Left lung (tissue), 10 donors: Measurements from ENCODE around the gene ZBTB7B. TPM values are rescaled to one million over a fixed set of nuclear protein-coding genes. Genes with fewer than 3 reads are reported as not detected.

Experiments used
- ATAC-seq: fragments of 200-7000 bp; cut with Tn5 transposase; one replicate; pipeline ENCODE4 v1.9.1; 2020; ENCODE audit warnings: moderate library complexity
- DNase-seq, 4 donors: peaks; one replicate each; pipeline ENCODE4 v3.0.0-alpha.2; 2013 to 2020
- H3K27ac ChIP-seq, 2 donors: fragments of 200-600 bp; sonication (generic) in 1 of 2; one replicate each; pipeline versions ENCODE4 v1.5.0 to v1.8.0; 2020 to 2021
- H3K27me3 ChIP-seq, 2 donors: fragments of 200-600 bp; sonication (generic) in 1 of 2; one replicate each; pipeline versions ENCODE4 v1.5.0 to v1.8.0; 2020 to 2021
- H3K36me3 ChIP-seq, 2 donors: fragments of 200-600 bp; sonication (generic) in 1 of 2; one replicate each; pipeline versions ENCODE4 v1.5.0 to v1.8.0; 2020 to 2021
- H3K4me1 ChIP-seq, 2 donors: fragments of 200-600 bp; one replicate each; pipeline ENCODE4 v1.8.0; 2021
- H3K4me3 ChIP-seq, 2 donors: fragments of 200-600 bp; sonication (generic) in 1 of 2; one replicate each; pipeline versions ENCODE4 v1.5.0 to v1.8.0; 2020 to 2021; ENCODE audit warnings: mild to moderate bottlenecking in 1 of 2
- H3K9me3 ChIP-seq, 2 donors: fragments of 200-600 bp; sonication (generic) in 1 of 2; one replicate each; pipeline versions ENCODE4 v1.5.0 to v1.8.0; 2020 to 2021
- intact Hi-C, 2 donors: fragments of 100-400 bp; cut with DNase I; formaldehyde crosslinking; loops; one replicate each; pipeline versions ENCODE4 v1.11.2 to v1.14.2; 2022
- polyA plus RNA-seq, 6 donors: library from polyadenylated mRNA; unstranded; fragments of 120-200 nt; gene quantifications; one replicate each; pipeline ENCODE4 v1.2.1, GENCODE V29; 2013; ENCODE audit not compliant: insufficient read length in 6 of 6
- total RNA-seq, 2 donors: library from RNA; stranded (reverse); fragmentation: NEBNext Ultra II Directional; extraction: Animal tissue kit (Norgen Biotek cat#: 25700); gene quantifications; one replicate each; pipeline ENCODE4 v1.2.1, GENCODE V29; 2021
- TF ChIP-seq, protein P1 (sequence below), 2 donors: fragments of 200-600 bp; sonication (generic) in 1 of 2; IDR thresholded peaks; one replicate each; pipeline versions ENCODE4 v1.5.0 to v1.8.0; 2021; ENCODE audit warnings: antibody characterized with exemption in 2 of 2
- donor health status: DM: no; HTN: yes; CAD: no.
- donor health status: DM: no; HTN: no; CAD: no.

The ZBTB7B gene
- total and polyA plus RNA-seq, 8 donors, result 14.4 to 104 (median 19.0) TPM

DNA sequence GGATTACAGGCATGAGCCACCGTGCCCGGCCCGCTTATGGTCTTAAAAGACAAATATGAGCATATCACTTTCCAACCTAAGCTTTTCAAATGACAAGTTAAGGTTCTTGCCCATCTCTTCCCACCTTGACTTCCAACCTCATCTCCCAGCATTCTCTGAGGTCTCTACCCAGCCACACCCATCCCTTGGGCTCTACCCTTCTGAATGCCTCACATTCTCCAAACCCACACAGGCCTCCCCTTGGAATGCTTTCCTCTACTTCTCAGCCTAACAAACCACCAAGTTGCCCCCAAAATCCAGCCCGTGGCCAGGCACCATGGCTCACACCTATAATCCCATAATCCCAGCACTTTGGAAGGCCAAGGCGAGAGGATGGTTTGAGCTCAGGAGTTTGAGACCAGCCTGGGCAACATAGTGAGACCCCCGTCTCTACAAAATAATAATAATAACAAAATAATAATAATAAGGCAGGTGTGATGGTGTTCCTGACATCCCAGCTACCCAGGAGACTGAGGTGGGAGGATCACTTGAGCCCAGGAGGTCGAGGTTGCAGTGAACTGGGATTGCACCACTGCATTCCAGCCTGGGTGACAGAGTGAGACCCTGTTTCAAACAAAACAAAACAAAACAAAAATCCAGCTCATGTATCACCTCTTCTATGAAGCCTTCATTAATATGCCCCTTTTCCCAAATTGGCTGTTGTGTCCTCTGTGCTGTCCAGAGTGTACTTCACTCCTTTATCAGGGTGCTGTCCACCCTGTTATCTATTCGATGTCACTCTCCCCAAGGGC, 19.7 kb downstream of the ZBTB7B start:
- Histone ChIP-seq H3K36me3 (peaks cover 0 to 20% of the 10 kb centered on the region in 2 donors), H3K27me3 (no peaks in the 10 kb centered on the region), H3K9me3 (no peaks in the 10 kb centered on the region), H3K4me1 (peaks cover 12 to 22% of the 10 kb centered on the region in 2 donors), H3K4me3 (no peak overlapping the region), H3K27ac (no peak overlapping the region)
- intact Hi-C loops, result no loop called here
- TF ChIP-seq, protein P1, sequence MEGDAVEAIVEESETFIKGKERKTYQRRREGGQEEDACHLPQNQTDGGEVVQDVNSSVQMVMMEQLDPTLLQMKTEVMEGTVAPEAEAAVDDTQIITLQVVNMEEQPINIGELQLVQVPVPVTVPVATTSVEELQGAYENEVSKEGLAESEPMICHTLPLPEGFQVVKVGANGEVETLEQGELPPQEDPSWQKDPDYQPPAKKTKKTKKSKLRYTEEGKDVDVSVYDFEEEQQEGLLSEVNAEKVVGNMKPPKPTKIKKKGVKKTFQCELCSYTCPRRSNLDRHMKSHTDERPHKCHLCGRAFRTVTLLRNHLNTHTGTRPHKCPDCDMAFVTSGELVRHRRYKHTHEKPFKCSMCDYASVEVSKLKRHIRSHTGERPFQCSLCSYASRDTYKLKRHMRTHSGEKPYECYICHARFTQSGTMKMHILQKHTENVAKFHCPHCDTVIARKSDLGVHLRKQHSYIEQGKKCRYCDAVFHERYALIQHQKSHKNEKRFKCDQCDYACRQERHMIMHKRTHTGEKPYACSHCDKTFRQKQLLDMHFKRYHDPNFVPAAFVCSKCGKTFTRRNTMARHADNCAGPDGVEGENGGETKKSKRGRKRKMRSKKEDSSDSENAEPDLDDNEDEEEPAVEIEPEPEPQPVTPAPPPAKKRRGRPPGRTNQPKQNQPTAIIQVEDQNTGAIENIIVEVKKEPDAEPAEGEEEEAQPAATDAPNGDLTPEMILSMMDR (IDR thresholded peaks at IDR 0.05), result no peak
- ATAC-seq (no peak), DNase-seq (no peak)

DNA sequence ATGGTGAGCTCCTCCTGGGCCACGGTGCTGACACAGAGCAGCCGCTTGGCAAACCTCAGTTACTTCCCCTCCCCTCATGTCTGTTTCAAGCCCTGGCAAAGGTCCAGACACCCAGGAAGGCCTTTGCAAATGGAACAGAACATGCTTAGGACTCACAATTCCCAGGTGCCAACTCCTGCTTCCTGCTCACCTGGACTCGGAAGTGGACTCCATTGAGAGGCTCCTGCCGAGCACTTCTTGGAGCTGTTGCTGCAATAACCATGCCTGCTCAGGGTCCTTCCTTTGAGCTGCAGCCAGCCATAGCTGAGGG, 20.3 kb downstream of the ZBTB7B start:
- TF ChIP-seq, protein P1 (IDR thresholded peaks at IDR 0.05), result no peak
- no peak overlapping the region for H3K4me3 ChIP-seq
- peaks cover 0 to 17% of the 10 kb centered on the region in 2 donors for H3K36me3 ChIP-seq
- H3K27ac ChIP-seq, result no peak overlapping the region
- ATAC-seq (peak; percentile 57), DNase-seq (no peak)
- H3K9me3 ChIP-seq, result no peaks in the 10 kb centered on the region
- no peaks in the 10 kb centered on the region for H3K27me3 ChIP-seq
- H3K4me1 ChIP-seq, result peaks cover 8 to 17% of the 10 kb centered on the region in 2 donors
- intact Hi-C loops, result no loop called here

DNA sequence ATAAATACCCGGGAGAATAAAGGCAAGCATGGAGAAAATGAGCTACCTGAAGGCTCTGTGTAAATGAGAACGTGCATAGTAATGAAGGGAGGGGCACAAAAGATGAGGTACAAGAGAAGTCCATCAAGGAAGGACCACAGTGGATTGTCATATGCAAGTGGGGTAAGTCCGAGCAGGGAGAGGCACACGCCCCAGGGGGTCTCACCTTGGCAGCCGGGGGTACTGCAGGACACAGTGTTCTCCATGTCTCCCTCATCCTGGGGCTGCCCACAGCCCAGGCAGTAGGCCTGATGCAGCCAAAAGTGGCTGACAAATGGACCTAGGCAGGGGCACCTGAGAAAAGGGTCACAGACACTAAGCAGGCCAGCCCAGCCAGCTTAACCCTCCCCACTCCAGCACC, 21.0 kb downstream of the ZBTB7B start:
- Histone ChIP-seq H3K27ac (no peak overlapping the region), H3K9me3 (no peaks in the 10 kb centered on the region), H3K27me3 (no peaks in the 10 kb centered on the region), H3K36me3 (peaks cover 0 to 9% of the 10 kb centered on the region in 2 donors), H3K4me3 (no peak overlapping the region), H3K4me1 (peaks cover 4 to 13% of the 10 kb centered on the region in 2 donors)
- TF ChIP-seq, protein P1 (IDR thresholded peaks at IDR 0.05), result no peak
- ATAC-seq (no peak), DNase-seq (no peak)
- intact Hi-C loops, result no loop called here

DNA sequence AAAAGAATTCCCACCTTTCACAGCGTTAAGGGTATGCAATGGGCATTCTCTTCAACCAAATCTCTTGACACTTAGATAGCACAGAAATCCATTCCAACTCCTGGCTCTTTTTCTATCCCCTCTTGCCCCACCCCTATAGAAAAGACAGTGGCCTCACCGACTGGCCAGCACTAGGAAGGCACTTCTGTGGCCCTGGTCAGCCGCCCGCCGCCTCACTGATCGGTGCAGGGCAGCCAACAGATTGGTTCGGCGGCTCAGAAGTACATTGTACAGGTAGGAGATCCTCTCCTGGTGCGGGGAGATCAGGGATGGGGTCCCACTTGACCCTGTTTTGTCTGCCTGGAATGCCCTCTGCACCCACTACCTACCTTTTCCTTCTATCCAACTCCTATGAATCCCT, 21.7 kb downstream of the ZBTB7B start:
- Histone ChIP-seq H3K9me3 (no peaks in the 10 kb centered on the region), H3K27ac (no peak overlapping the region), H3K27me3 (no peaks in the 10 kb centered on the region), H3K36me3 (peaks cover 0 to 2% of the 10 kb centered on the region in 2 donors), H3K4me3 (no peak overlapping the region), H3K4me1 (peaks cover 0 to 14% of the 10 kb centered on the region in 2 donors)
- ATAC-seq (no peak), DNase-seq (peak in 1 of 4 donors; percentile 60)
- intact Hi-C loops, result no loop called here
- TF ChIP-seq, protein P1 (IDR thresholded peaks at IDR 0.05), result no peak

DNA sequence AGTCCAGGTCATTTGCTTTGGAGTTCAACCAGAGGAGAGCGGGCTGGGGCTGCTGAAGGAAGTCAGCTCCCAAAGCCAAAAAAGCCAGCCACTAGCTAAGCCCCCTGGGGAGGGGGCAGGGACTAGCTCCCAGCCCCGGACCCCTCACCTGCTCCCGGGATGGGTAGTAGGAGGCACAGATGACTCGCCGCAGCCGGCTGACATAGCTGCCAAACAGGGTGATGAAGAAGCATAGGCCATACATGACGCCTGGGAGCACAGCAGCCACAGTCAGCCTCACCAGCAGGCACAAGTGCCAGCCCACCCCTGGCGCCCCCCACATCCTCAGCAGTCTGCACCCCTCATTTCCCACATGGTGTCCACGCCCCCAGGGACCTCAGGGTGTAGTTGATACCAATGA, 23.6 kb downstream of the ZBTB7B start:
- Histone ChIP-seq H3K27me3 (no peaks in the 10 kb centered on the region), H3K9me3 (no peaks in the 10 kb centered on the region), H3K4me1 (peaks cover 0 to 14% of the 10 kb centered on the region in 2 donors), H3K4me3 (no peak overlapping the region), H3K36me3 (no peaks in the 10 kb centered on the region), H3K27ac (no peak overlapping the region)
- intact Hi-C loops, result no loop called here
- ATAC-seq, result no peak
- TF ChIP-seq, protein P1 (IDR thresholded peaks at IDR 0.05), result no peak
- DNase-seq, result peak in 1 of 4 donors; percentile 63
